ENCODE measurements around the gene FAM81A. TPM values are rescaled to one million over a fixed set of nuclear protein-coding genes. Genes with fewer than 3 reads are reported as not detected.
A peak's percentile ranks its signal among the peaks of the same experiment; 100 is the strongest.

The FAM81A gene
- total RNA-seq, 4 donors from 2014 or later, result 1.6 to 2.8 TPM; not detected in 2

DNA sequence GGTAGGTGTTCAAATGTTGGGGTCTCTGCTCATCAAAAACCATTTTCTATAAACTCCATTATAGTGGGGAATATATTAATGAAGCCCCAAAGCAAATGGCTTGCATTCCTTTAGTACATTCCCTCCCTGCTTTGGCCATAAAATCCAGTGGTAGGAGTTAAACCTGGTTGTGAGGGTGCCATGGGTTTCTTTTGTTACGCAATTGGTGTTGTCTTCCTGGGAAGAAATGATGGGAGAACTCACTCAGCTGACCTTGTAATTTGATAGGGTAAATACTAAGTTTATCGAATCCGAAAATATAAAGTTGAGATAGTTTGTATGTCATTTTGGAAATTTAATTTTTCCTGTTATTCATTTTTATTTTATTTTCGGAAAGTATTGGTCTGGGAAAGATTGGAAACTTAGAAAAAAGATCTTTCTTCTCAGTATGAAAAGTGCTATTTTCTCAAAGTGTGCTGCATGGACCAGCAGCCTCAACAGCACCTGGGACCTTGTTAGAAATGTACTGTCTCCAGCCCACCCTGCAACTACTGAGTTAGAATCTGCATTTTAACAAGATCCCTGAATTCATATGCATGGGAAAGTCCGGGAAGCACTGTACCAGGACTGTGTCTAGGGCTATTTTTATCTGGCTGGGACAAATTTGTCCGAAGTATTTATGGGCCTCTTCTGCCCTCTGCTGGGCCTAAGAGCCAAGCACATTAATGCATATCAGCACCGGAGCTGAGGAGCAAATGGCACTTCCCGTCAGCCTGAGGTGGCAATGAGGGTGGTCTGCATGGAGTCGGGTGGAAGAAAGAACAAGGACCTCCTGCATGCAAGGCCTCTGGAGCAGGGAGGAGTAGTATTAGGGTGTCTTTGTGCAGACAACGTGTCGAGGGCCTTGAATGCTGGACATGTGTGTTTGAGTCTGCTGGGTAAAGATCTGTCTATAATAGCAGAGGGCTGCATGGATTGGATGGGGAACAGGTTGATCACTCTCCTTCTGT lies 54.7 kb downstream of the FAM81A start:
- H3K4me1 ChIP-seq, result peaks cover 0 to 7% (median 6%) of the 10 kb centered on the region in 3 donors
- 22 to 27% methylated on average over 10 to 11 of the region's 11 CpGs for WGBS, 2 donors
- H3K9me3 ChIP-seq, result no peaks in the 10 kb centered on the region
- DNase-seq, result no peak
- intact Hi-C loops (cut with DNase I), result loop anchor here (10.0 kb wide), 3 partner anchors 238 to 538 kb away; no protein-coding TSS in a partner anchor
- H3K27ac ChIP-seq, result no peak overlapping the region
- no peaks in the 10 kb centered on the region for H3K36me3 ChIP-seq
- no peak overlapping the region for H3K4me3 ChIP-seq
- H3K27me3 ChIP-seq, result no peaks in the 10 kb centered on the region
- TF ChIP-seq CTCF (IDR thresholded peaks at IDR 0.05) (peak; percentile 78 to 90 (median 86)), POLR2A (IDR thresholded peaks at IDR 0.05) (no peak)

- no peaks in the 10 kb centered on the region for H3K4me1 ChIP-seq
- DNase-seq, result no peak
- intact Hi-C loops (cut with DNase I), result no loop called here
These were observed 63.6 kb downstream of the FAM81A start for GRCh38 chr15:59501597-59501996.

DNA sequence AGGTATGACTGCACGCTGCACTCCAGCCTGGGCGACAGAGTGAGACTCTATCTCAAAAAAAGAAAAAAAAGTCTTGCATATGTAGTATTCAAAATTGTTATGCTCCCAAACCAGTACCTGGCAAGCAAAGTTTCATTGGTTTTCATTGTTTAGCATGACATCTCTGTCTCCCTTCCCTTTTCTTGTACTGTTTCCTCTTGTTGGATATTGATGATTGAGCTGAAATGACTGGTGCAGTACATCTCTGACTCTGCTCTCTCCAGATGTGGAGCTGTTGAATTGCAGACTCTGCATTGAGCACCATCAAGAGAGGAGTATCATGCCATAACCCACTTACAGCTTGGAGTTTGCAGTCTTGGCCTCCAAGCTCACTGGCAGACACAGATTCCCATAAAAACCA lies 77.2 kb downstream of the FAM81A start:
- TF ChIP-seq CTCF (IDR thresholded peaks at IDR 0.05), result no peak
- TF ChIP-seq POLR2A (IDR thresholded peaks at IDR 0.05), result no peak
- Histone ChIP-seq H3K4me3 (no peak overlapping the region), H3K9me3 (no peaks in the 10 kb centered on the region), H3K27ac (no peak overlapping the region), H3K27me3 (no peaks in the 10 kb centered on the region), H3K4me1 (no peaks in the 10 kb centered on the region), H3K36me3 (no peaks in the 10 kb centered on the region)
- intact Hi-C loops (cut with DNase I), result no loop called here
- DNase-seq, result no peak
- WGBS, 2 donors, result 89 to 94% methylated on average over 2 of the region's 2 CpGs

More at GRCh38 chr15:59501597-59501996, 63.6 kb downstream of the FAM81A start:
- Histone ChIP-seq H3K27ac (no peak overlapping the region), H3K4me3 (no peak overlapping the region), H3K36me3 (no peaks in the 10 kb centered on the region), H3K27me3 (no peaks in the 10 kb centered on the region), H3K9me3 (no peaks in the 10 kb centered on the region)
- WGBS, 2 donors, result 37% methylated on average over 5 of the region's 5 CpGs
- TF ChIP-seq CTCF (IDR thresholded peaks at IDR 0.05) (peak in 5 of 6 experiments; percentile 30 to 65 (median 51)), POLR2A (IDR thresholded peaks at IDR 0.05) (no peak)

- peak overlapping the region in 1 of 4 donors; percentile 2 for H3K27ac ChIP-seq
- DNase-seq, result no peak
- TF ChIP-seq CTCF (IDR thresholded peaks at IDR 0.05) (no peak), POLR2A (IDR thresholded peaks at IDR 0.05) (no peak)
- no peaks in the 10 kb centered on the region for H3K36me3 ChIP-seq
- intact Hi-C loops (cut with DNase I), result no loop called here
- H3K4me3 ChIP-seq, result no peak overlapping the region
- 77 to 80% methylated on average over 9 of the region's 9 CpGs for WGBS, 2 donors
- no peaks in the 10 kb centered on the region for H3K9me3 ChIP-seq
- no peaks in the 10 kb centered on the region for H3K27me3 ChIP-seq
- no peaks in the 10 kb centered on the region for H3K4me1 ChIP-seq
These were observed 78.9 kb downstream of the FAM81A start for GRCh38 chr15:59516655-59517461.
